Activated CD8-positive, alpha-beta memory T cell treated with anti-CD3 and anti-CD28 coated beads, Interleukin-2, amount 10 ng/mL, durations not matched to agents 7 days and 5 days (primary cell): ENCODE measurements around the gene SLC2A14. TPM values are rescaled to one million over a fixed set of nuclear protein-coding genes. Genes with fewer than 3 reads are reported as not detected.
"Not testable (repeated sequence)": the region's sequence is repeated elsewhere in the genome, so short reads cannot be mapped to it uniquely, and the experiment has no call there.

Experiments
- ATAC-seq: fragments of 150-1000 bp; cut with Tn5 transposase; one replicate; pipeline ENCODE4 v1.10.0; 2021; ENCODE audit warnings: moderate library complexity
- CTCF ChIA-PET: fragments of 350-600 bp; sonication (Branson Sonifier 250); formaldehyde crosslinking; loops from one replicate; lab custom pipeline; 2021; ENCODE audit warnings: antibody characterized with exemption; lab: Charles Lee
- DNase-seq: peaks from one replicate; pipeline ENCODE4 v3.0.0-alpha.2; 2020
- H3K27ac Mint-ChIP-seq: one replicate; pipeline ENCODE4 v1.8.0; 2021; ENCODE audit warnings: mild to moderate bottlenecking, mixed read lengths
- H3K27me3 Mint-ChIP-seq: one replicate; pipeline ENCODE4 v1.8.0; 2021; ENCODE audit warnings: mixed read lengths
- H3K36me3 Mint-ChIP-seq: one replicate; pipeline ENCODE4 v1.8.0; 2021; ENCODE audit warnings: mild to moderate bottlenecking, mixed read lengths
- H3K4me1 Mint-ChIP-seq: one replicate; pipeline ENCODE4 v1.8.0; 2021; ENCODE audit warnings: mixed read lengths
- H3K4me3 Mint-ChIP-seq: one replicate; pipeline ENCODE4 v1.8.0; 2021; ENCODE audit warnings: mild to moderate bottlenecking, moderate library complexity, mixed read lengths
- H3K9me3 Mint-ChIP-seq: one replicate; pipeline ENCODE4 v1.8.0; 2022; ENCODE audit warnings: low read depth, mixed read lengths
- total RNA-seq, 2 experiments: library from RNA; stranded (reverse); gene quantifications; one replicate each; pipeline ENCODE4 v1.2.3, GENCODE V29; 2021

Gene SLC2A14
- total RNA-seq, 2 experiments from 2014 or later: 0.12 to 0.38 TPM

DNA sequence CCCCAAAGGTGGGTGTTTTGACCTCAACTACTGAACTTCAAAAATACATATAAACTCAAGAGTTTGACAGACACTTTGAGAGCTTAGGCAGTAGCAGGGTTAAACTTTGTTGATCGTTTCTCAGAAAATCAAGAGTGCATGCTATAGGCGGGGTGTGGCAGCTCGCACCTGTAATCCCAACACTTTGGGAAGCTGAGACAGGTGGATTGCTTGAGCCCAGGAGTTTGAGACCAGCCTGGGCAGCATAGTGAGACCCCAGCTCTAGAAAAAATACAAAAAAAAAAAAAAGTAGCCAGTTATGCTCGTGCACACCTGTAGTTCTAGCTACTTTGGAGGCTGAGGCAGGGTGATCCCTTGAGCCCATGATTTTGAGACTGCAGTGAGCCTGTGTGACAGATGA is 71.3 kb downstream of the SLC2A14 start:
- CTCF ChIA-PET: interaction anchor here (1.7 to 2.1 kb wide), 2 partner anchors 84 to 159 kb away, joined by 3 to 9 read pairs; no protein-coding TSS in a partner anchor
- H3K36me3 Mint-ChIP-seq: no peaks in the 10 kb centered on the region

DNA sequence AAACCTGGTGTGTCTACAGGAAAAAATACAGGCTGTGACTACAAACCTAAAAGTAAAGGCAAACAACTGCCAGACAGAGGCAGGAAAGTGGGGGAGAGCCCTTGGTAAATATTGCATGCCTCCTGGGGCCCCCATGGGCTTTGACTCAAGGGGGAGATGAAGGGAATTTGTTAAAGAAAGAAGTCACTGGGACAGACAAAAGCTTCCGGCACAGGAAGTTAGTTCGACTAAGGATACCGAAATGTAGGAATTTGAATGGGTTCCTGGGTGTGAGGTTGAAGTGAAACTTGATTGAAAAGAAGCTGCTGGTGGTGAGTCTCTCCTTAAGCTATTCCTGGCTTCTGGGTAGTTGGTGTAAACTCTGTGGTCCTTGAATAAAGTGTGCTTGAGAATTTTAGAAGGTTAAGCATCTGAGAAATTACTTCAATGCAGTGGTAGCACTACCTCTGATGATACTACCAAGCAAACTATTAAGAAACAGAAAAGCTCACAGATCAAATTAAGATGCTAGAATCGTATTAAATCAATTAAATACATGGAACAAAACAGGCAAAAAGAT is 73.9 kb downstream of the SLC2A14 start:
- not testable (repeated sequence) for H3K27ac Mint-ChIP-seq, H3K9me3 Mint-ChIP-seq, DNase-seq, H3K4me3 Mint-ChIP-seq, H3K4me1 Mint-ChIP-seq, ATAC-seq, H3K27me3 Mint-ChIP-seq, H3K36me3 Mint-ChIP-seq
- CTCF ChIA-PET: interaction anchor here (1.1 to 1.3 kb wide), 2 partner anchors 8 to 106 kb away, joined by 5 read pairs; no protein-coding TSS in a partner anchor

More for the DNA sequence above, 71.3 kb downstream of the SLC2A14 start:
- Mint-ChIP-seq H3K4me1 (no peaks in the 10 kb centered on the region), H3K27ac (no peak overlapping the region), H3K4me3 (no peak overlapping the region), H3K9me3 (no peaks in the 10 kb centered on the region), H3K27me3 (peaks cover 2% of the 10 kb centered on the region)
- ATAC-seq (no peak), DNase-seq (no peak)

DNA sequence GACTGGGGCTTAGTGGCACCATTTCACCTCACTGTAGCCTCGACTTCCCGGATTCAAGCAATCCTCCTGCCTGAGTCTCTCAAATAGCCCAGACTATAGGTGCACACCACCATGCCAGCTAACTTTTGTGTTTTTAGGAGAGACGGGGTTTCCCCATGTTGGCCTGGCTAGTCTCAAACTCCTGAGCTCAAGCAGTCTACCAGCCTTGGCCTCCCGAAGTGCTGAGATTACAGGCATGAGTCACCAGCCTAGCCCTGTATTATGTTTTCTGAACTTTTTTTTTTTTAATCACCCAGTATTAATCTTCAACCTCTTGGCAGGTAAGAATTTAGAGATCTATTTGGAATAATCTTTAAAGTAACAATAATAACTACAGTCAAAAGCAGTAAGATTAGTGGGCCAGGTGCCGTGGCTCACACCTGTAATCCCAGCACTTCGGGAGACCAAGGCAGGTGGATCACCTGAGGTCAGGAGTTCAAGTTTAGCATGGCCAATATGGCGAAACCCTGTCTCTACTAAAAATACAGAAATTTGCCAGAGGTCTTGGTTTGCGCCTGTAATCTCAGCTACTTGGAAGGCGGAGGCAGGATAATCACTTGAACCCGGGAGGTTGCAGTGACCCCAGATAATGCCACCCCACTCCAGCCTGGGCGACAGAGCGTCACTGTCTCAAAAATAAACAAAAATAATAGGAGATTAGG is 74.9 kb downstream of the SLC2A14 start:
- Mint-ChIP-seq H3K36me3 (no peaks in the 10 kb centered on the region), H3K4me3 (no peak overlapping the region)
- CTCF ChIA-PET: interaction anchor here (1.1 to 1.3 kb wide), 2 partner anchors 9 to 107 kb away, joined by 5 read pairs; no protein-coding TSS in a partner anchor

DNA sequence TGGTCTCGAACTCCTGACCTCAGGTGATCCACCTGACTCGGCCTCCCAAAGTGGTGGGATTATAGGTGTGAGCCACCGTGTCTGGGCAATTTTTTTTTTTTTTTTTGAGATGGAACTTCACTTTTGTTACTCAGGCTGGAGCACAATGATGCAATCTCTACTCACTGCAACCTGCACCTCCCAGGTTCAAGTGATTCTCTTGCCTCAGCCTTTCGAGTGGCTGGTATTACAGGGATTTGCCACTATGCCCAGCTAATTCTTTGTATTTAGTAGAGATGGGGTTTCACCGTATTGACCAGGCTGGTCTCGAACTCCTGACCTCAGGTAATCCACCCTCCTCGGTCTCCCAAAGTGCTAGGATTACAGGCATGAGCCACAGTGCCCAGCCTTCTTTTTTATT is 75.4 kb downstream of the SLC2A14 start:
- DNase-seq, H3K27ac Mint-ChIP-seq, CTCF ChIA-PET, H3K27me3 Mint-ChIP-seq, H3K4me3 Mint-ChIP-seq, H3K9me3 Mint-ChIP-seq, H3K36me3 Mint-ChIP-seq, ATAC-seq, H3K4me1 Mint-ChIP-seq: not testable (repeated sequence)

More for the DNA sequence above, 74.9 kb downstream of the SLC2A14 start:
- Mint-ChIP-seq H3K27ac (no peak overlapping the region), H3K4me1 (no peaks in the 10 kb centered on the region), H3K9me3 (no peaks in the 10 kb centered on the region), H3K27me3 (peaks cover 2% of the 10 kb centered on the region)
- no peak for ATAC-seq
- no peak for DNase-seq

DNA sequence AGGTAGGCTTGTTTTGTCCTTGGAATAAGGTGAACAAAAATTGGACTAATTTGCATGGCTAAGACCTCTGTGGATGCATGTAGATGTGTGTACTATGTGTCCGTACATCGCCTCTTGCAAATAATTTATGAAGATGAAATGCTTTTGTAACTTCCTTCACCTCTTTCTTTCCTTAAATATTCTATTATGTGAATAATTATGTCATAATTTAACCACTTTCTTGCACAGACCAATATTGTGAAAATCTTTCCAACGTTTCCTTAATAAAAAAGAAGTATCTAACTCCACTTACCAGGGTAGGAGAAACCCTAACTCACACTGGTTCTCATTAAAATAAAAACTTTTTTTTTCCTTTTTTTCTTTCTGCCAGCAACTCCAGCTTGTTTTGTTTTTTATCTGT is 79.5 kb downstream of the SLC2A14 start:
- CTCF ChIA-PET: interaction anchor here (1.0 kb wide), 1 partner anchor 12 kb away, joined by 3 read pairs; no protein-coding TSS in a partner anchor
- Mint-ChIP-seq H3K27ac (no peak overlapping the region), H3K4me1 (no peaks in the 10 kb centered on the region), H3K27me3 (peaks cover 6% of the 10 kb centered on the region), H3K9me3 (no peaks in the 10 kb centered on the region), H3K4me3 (no peak overlapping the region), H3K36me3 (no peaks in the 10 kb centered on the region)
- DNase-seq (no peak), ATAC-seq (no peak)

DNA sequence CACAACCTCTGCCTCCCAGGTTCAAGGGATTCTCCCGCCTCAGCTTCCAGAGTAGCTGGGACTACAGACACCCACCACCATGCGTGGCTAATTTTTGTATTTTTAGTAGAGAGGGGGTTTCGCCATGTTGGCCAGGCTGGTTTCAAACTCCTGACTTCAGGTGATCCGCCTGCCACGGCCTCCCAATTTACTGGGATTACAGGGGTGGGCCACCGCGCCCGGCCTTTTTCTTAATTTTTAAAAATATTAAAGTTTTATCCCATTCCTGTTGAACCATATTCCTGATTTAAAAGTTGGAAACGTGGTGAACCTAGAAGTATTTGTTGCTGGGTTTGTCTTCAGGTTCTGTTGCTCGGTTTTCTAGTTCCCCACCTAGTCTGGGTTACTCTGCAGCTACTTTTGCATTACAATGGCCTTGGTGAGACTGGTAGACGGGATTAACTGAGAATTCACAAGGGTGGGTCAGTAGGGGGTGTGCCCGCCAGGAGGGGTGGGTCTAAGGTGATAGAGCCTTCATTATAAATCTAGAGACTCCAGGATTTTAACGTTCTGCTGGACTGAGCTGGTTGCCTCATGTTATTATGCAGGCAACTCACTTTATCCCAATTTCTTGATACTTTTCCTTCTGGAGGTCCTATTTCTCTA is 83.7 kb downstream of the SLC2A14 start, which contains the start of gene NANOG:
Gene NANOG, plus strand, starts transcription at position 519 of the 645 bp plus-strand sequence. CDS start 213 bp downstream, outside the sequence.
- H3K27me3 Mint-ChIP-seq: peaks cover 15% of the 10 kb centered on the region
- not testable (repeated sequence) for H3K4me3 Mint-ChIP-seq, ATAC-seq, H3K36me3 Mint-ChIP-seq, DNase-seq, H3K27ac Mint-ChIP-seq, H3K9me3 Mint-ChIP-seq, H3K4me1 Mint-ChIP-seq
- CTCF ChIA-PET: interaction anchor here (1.6 kb wide), 1 partner anchor 73 kb away, joined by 4 read pairs; no protein-coding TSS in a partner anchor

DNA sequence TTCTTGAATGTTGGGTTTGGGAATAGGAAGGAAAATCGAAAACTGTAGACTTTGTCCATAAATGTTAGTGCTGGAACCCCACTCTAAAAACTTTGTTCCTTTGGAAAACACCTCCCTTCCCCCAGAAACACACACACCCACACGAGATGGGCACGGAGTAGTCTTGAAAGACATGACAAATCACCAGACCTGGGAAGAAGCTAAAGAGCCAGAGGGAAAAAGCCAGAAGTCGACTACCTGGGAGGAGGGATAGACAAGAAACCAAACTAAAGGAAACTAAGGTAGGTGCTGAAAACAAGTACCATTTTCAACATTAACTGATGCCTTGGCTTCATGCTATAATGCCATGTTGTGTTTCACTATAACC is 84.4 kb downstream of the SLC2A14 start:
- no peak for DNase-seq
- CTCF ChIA-PET: no interaction called here
- no peak overlapping the region for H3K4me3 Mint-ChIP-seq
- no peak overlapping the region for H3K27ac Mint-ChIP-seq
- peaks cover 15% of the 10 kb centered on the region for H3K27me3 Mint-ChIP-seq
- H3K9me3 Mint-ChIP-seq: no peaks in the 10 kb centered on the region
- no peak for ATAC-seq
- no peaks in the 10 kb centered on the region for H3K4me1 Mint-ChIP-seq
- no peaks in the 10 kb centered on the region for H3K36me3 Mint-ChIP-seq

DNA sequence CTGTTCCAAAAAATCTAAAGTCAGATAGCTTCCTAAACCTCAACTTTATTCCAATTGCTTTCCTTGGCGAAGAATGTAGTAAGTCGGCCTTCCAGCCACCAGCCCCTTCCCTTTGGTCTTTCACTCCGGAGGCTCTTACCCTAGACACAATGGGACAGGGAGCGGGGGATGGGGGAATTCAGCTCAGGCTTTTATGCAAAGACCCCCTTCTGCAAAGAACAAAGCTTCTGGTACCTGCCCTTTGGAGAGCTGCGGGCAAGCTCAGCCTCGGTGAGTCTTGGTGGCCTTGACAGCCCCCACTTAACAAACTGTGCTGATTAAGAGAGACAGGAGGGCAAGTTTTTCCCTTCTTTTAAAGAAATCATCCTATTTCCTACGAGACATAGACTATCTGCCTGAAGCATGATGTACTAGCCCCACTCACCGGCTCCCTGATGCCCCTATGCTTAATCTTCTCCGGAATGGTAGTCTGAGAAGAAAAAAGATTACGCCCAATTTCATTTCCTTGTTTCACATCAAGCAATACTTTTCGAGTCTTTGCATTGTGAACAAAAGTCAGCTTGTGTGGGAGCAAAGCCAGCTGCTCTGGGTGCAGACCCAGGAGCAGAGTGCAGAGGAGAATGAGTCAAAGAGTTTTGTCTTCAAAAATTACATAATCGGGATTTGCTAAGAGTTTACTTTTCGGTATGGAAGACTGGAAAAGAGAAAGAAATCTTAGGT is 85.0 kb downstream of the SLC2A14 start:
- no peak for DNase-seq
- CTCF ChIA-PET: no interaction called here
- Mint-ChIP-seq H3K27me3 (peaks cover 15% of the 10 kb centered on the region), H3K4me1 (no peaks in the 10 kb centered on the region), H3K9me3 (no peaks in the 10 kb centered on the region), H3K4me3 (no peak overlapping the region), H3K27ac (no peak overlapping the region), H3K36me3 (no peaks in the 10 kb centered on the region)
- ATAC-seq: no peak

DNA sequence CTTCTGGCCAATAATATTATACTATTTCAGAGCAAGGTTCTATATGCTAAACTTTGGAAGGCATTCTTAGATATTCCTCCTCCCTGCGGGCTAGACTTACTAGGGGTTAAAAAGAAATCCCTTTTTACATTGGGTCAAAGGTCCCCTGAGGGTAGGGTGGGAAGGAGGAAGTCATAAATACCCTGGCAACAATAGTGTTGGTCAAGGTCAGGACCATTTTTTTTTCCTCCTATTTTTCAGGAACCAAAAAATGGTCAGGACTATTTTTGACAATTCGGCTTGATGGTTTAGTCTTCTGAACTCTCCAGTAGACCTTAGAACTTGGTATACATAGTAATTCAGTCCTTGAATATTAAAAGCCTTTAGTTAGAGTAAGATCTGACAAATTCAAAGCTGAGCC is 88.0 kb downstream of the SLC2A14 start:
- Mint-ChIP-seq H3K9me3 (no peaks in the 10 kb centered on the region), H3K36me3 (no peaks in the 10 kb centered on the region), H3K27me3 (peaks cover 13% of the 10 kb centered on the region), H3K4me3 (no peak overlapping the region), H3K4me1 (no peaks in the 10 kb centered on the region), H3K27ac (no peak overlapping the region)
- no peak for DNase-seq
- CTCF ChIA-PET: no interaction called here
- ATAC-seq: no peak

DNA sequence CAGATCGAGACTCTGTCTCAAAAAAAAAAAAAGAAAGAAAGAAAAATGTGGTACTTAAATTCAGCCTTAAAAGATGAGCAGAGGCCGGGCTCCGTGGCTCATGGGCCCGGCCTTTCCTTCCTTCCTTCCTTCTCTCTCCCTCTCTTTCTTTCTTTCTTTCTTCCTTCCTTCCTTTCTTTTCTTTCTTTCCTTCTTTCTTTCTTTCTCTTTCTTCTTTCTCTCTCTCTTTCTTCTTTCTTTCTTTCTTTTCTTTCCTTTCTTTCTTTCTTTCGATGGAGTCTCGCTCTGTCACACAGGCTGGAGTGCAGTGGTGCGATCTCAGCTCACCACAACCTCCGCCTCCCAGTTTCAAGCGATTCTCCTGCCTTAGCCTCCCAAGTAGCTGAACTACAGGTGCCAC is 89.3 kb downstream of the SLC2A14 start:
- H3K27ac Mint-ChIP-seq, H3K36me3 Mint-ChIP-seq, H3K4me3 Mint-ChIP-seq, CTCF ChIA-PET, H3K4me1 Mint-ChIP-seq, H3K9me3 Mint-ChIP-seq, ATAC-seq, DNase-seq: not testable (repeated sequence)
- H3K27me3 Mint-ChIP-seq: peaks cover 10% of the 10 kb centered on the region

DNA sequence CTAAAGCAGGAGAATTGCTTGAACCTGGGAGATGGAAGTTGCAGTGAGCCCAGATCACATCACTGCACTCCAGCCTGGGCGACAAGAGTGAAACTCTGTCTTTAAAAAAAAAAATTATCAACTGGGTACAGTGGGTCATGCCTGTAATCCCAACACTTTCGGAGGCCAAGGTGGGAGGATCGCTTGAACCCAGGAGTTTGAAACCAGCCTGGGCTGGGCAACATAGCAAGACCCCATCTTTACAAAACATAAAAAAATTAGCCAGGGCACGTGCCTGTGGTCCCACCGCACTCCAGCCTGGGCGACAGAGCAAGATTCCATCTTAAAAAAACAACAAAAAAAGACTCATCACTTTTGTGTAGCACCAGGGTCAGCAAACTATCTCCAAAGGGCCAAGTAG is 90.7 kb downstream of the SLC2A14 start:
- no peak overlapping the region for H3K27ac Mint-ChIP-seq
- H3K36me3 Mint-ChIP-seq: no peaks in the 10 kb centered on the region
- DNase-seq: no peak
- no peaks in the 10 kb centered on the region for H3K9me3 Mint-ChIP-seq
- H3K4me3 Mint-ChIP-seq: no peak overlapping the region
- no peaks in the 10 kb centered on the region for H3K4me1 Mint-ChIP-seq
- peaks cover 5% of the 10 kb centered on the region for H3K27me3 Mint-ChIP-seq
- CTCF ChIA-PET: no interaction called here
- no peak for ATAC-seq

DNA sequence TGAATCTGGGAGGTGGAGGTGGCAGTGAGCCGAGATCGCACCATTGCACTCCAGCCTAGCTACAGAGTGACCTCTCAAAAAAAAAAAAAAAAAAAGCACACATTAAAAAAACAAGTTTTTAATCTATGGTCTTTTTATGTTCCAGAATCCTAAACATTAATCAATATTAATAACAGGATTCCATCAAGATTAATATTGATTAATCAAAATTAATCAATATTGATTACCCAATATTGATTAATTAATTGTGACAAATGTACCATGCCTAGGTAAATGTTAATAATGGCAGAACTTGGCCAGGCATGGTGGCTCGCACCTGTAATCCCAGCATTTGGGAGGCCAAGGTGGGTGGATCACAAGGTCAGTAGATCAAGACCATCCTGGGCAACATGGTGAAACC is 91.4 kb downstream of the SLC2A14 start:
- DNase-seq (no peak), ATAC-seq (no peak)
- no peaks in the 10 kb centered on the region for H3K36me3 Mint-ChIP-seq
- no peaks in the 10 kb centered on the region for H3K9me3 Mint-ChIP-seq
- no peak overlapping the region for H3K27ac Mint-ChIP-seq
- CTCF ChIA-PET: no interaction called here
- H3K4me1 Mint-ChIP-seq: no peaks in the 10 kb centered on the region
- H3K27me3 Mint-ChIP-seq: no peaks in the 10 kb centered on the region
- no peak overlapping the region for H3K4me3 Mint-ChIP-seq

DNA sequence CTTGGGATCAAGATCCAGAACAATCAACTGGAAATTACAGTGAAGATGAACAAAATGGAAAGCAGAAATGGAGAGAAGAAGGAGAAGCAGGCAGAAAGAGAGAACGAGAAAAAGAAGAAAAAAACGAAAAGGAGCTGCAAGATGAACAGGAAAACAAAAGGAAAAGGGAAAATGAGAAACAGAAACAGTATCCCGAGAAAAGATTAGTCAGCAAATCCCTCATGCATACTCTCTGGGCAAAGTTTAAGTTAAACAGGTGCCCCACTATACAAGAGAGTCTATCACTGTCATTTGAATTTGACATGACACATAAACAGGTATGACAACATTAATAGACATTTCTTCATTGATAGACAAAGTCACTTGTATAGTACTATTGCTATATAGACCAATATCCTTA is 102.7 kb downstream of the SLC2A14 start:
- no peak for ATAC-seq
- Mint-ChIP-seq H3K9me3 (no peaks in the 10 kb centered on the region), H3K27ac (no peak overlapping the region), H3K4me1 (no peaks in the 10 kb centered on the region), H3K4me3 (no peak overlapping the region), H3K36me3 (no peaks in the 10 kb centered on the region), H3K27me3 (peaks cover 2% of the 10 kb centered on the region)
- no peak for DNase-seq
- CTCF ChIA-PET: no interaction called here
